ENCODE results near the gene IGFBP5. TPM values are rescaled to one million over a fixed set of nuclear protein-coding genes. Genes with fewer than 3 reads are reported as not detected.

Gene IGFBP5
- polyA plus RNA-seq, 3 donors = not detected

DNA sequence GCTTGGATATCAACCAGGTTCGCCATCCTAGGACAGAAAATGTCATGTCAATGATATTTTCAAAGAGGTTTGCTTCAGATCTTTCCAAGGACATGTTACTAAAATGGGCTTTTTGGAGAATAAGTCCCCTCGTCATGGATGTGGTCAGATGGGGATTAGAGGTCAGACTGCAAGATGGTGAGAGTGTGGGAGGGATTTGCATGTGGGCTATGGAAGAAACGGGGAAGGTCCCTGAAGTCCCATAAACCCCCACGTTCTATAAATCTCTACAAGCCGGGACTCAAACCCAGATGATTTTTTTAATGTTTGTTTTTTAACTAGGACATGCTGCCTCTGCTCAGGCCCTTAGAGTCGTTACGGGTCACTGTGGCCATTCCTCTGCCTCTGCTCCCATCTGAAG is 37.7 kb upstream of the IGFBP5 start:
- no peaks in the 10 kb centered on the region for H4K20me1 ChIP-seq (ENCODE audit: insufficient read depth, low read length)
- H3K27me3 ChIP-seq (ENCODE audit: control insufficient read depth in 2 of 2, insufficient read depth in 2 of 2, low read length in 2 of 2) = no peaks in the 10 kb centered on the region
- TF ChIP-seq CTCF (IDR thresholded peaks at IDR 0.05) = no peak
- Mint-ChIP-seq H3K36me3 (no peaks in the 10 kb centered on the region), H3K27ac (no peak overlapping the region), H3K4me3 (no peak overlapping the region), H3K4me1 (no peaks in the 10 kb centered on the region), H3K27me3 (ENCODE audit: low read depth in 3 of 3) (peaks cover 4 to 9% (median 5%) of the 10 kb centered on the region in 3 donors), H3K9me3 (no peaks in the 10 kb centered on the region)
- 94% methylated on average over 2 of the region's 7 CpGs for WGBS (ENCODE audit: insufficient coverage)
- H3K4me3 ChIP-seq (replicated peaks in 1 of 3; ENCODE audit: low read depth in 2 of 3, low read length in 3 of 3) = no peak overlapping the region
- no peaks in the 10 kb centered on the region for H3K36me3 ChIP-seq (replicated peaks in 1 of 2; ENCODE audit: control insufficient read depth in 1 of 2, insufficient read depth in 2 of 2, low read length in 2 of 2)
- H3K4me1 ChIP-seq (ENCODE audit: control insufficient read depth in 1 of 2, insufficient read depth in 2 of 2, low read length in 2 of 2) = no peaks in the 10 kb centered on the region
- no peak overlapping the region for H3K9ac ChIP-seq (ENCODE audit: insufficient read depth, low read length, poor library complexity, severe bottlenecking)
- H2AFZ ChIP-seq (ENCODE audit: insufficient read depth, low read depth, low read length, poor library complexity, severe bottlenecking) = no peak overlapping the region
- no peak overlapping the region for H3K4me2 ChIP-seq (replicated peaks; ENCODE audit: extremely low read depth, low read length, poor library complexity, severe bottlenecking)
- H3K79me2 ChIP-seq (ENCODE audit: insufficient read depth, low read length) = no peaks in the 10 kb centered on the region
- DNase-seq = no peak
- intact Hi-C loops (cut with micrococcal nuclease) = no loop called here
- no peak overlapping the region for H3K27ac ChIP-seq (ENCODE audit: low read depth in 1 of 2, low read length in 2 of 2)
- H3K9me3 ChIP-seq (replicated peaks in 1 of 2; ENCODE audit: control insufficient read depth in 1 of 2, insufficient read depth in 1 of 2, low read length in 2 of 2) = no peaks in the 10 kb centered on the region

GRCh38 chr2:216732334-216732733 is 37.0 kb upstream of the IGFBP5 start:
- Histone ChIP-seq H4K20me1 (ENCODE audit: insufficient read depth, low read length) (no peaks in the 10 kb centered on the region), H3K9ac (ENCODE audit: insufficient read depth, low read length, poor library complexity, severe bottlenecking) (no peak overlapping the region), H3K36me3 (replicated peaks in 1 of 2; ENCODE audit: control insufficient read depth in 1 of 2, insufficient read depth in 2 of 2, low read length in 2 of 2) (no peaks in the 10 kb centered on the region), H2AFZ (ENCODE audit: insufficient read depth, low read depth, low read length, poor library complexity, severe bottlenecking) (no peak overlapping the region), H3K4me2 (replicated peaks; ENCODE audit: extremely low read depth, low read length, poor library complexity, severe bottlenecking) (no peak overlapping the region), H3K4me3 (replicated peaks in 1 of 3; ENCODE audit: low read depth in 2 of 3, low read length in 3 of 3) (no peak overlapping the region), H3K4me1 (ENCODE audit: control insufficient read depth in 1 of 2, insufficient read depth in 2 of 2, low read length in 2 of 2) (no peaks in the 10 kb centered on the region), H3K27me3 (ENCODE audit: control insufficient read depth in 2 of 2, insufficient read depth in 2 of 2, low read length in 2 of 2) (no peaks in the 10 kb centered on the region), H3K9me3 (replicated peaks in 1 of 2; ENCODE audit: control insufficient read depth in 1 of 2, insufficient read depth in 1 of 2, low read length in 2 of 2) (no peaks in the 10 kb centered on the region), H3K79me2 (ENCODE audit: insufficient read depth, low read length) (no peaks in the 10 kb centered on the region), H3K27ac (ENCODE audit: low read depth in 1 of 2, low read length in 2 of 2) (no peak overlapping the region)
- Mint-ChIP-seq H3K9me3 (no peaks in the 10 kb centered on the region), H3K4me3 (no peak overlapping the region), H3K36me3 (no peaks in the 10 kb centered on the region), H3K27ac (no peak overlapping the region), H3K4me1 (no peaks in the 10 kb centered on the region), H3K27me3 (ENCODE audit: low read depth in 3 of 3) (peaks cover 4 to 9% (median 5%) of the 10 kb centered on the region in 3 donors)
- WGBS (ENCODE audit: insufficient coverage) = 84% methylated on average over 6 of the region's 7 CpGs
- intact Hi-C loops (cut with micrococcal nuclease) = no loop called here
- TF ChIP-seq CTCF (IDR thresholded peaks at IDR 0.05) = no peak
- DNase-seq = no peak

All from CD14-positive monocyte (primary cell).